ENCODE results near the gene ARAP2.

The ARAP2 gene

DNA sequence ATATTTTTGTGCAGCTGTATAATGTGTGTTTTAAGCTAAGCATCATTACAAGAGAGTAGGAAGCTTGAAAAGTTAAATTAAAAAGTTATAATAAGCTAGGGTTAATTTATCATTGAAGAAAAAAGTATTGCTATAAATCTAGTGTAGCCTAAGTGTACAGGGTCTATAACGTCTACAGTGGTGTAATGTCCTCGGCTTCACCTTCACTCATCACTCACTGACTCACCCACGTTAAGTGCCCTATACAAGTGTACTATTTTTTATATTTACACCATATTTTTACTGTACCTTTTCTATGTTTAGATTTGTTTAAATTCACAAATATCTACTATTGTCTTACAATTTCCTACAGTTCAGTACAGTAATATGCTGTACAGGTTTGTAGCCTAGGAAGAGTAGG, 23.5 kb downstream of the ARAP2 start:
- no peak for DNase-seq (ENCODE audit: low read depth)

GRCh38 chr4:36218121-36218520, 26.2 kb downstream of the ARAP2 start:
- no peak for DNase-seq (ENCODE audit: low read depth)

DNA sequence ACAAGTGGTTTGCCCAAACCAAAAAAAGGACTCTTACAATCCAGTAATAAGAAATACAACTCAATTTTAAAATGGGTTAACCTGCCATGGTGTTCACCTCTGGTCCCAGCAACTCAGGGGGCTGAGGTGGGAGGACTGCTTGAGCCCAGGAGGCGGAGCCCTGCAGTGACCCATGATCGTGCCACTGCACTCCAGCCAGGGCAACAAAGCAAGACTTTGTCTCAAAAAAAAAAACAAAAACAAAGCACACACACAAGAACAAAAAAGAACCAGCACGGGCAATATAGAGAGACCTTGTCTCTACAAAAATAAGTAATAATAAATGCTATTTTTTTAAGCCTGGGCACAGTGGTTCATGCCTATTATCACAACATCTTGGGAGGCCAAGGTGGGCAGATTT, 28.7 kb downstream of the ARAP2 start:
- no peak for DNase-seq (ENCODE audit: low read depth)

- DNase-seq (ENCODE audit: low read depth) = no peak
These were observed 29.4 kb downstream of the ARAP2 start for GRCh38 chr4:36214735-36215485.

DNA sequence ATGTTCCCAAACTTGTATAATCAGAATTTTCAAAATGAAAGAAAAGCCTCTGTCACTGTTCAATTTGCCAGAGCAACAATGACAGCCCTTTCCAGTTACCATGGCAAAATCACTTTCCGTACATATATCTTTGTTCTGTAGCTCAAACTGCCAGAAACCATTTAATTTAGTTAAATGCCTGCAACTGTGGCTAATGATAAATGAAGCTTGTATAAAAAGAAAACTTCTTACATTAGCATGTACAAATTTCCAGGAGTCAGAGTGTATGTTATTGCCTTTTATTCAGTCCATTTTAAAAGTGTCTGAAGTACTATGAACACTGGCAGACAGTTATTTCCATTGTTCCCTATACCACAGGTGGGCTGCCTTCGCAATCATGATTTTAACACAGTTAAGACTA, 30.3 kb downstream of the ARAP2 start:
- DNase-seq (ENCODE audit: low read depth) = no peak

GRCh38 chr4:36211084-36211483, 33.2 kb downstream of the ARAP2 start:
- DNase-seq (ENCODE audit: low read depth) = no peak

- no peak for DNase-seq (ENCODE audit: low read depth)
These were observed 34.2 kb downstream of the ARAP2 start for GRCh38 chr4:36209941-36210649.

DNA sequence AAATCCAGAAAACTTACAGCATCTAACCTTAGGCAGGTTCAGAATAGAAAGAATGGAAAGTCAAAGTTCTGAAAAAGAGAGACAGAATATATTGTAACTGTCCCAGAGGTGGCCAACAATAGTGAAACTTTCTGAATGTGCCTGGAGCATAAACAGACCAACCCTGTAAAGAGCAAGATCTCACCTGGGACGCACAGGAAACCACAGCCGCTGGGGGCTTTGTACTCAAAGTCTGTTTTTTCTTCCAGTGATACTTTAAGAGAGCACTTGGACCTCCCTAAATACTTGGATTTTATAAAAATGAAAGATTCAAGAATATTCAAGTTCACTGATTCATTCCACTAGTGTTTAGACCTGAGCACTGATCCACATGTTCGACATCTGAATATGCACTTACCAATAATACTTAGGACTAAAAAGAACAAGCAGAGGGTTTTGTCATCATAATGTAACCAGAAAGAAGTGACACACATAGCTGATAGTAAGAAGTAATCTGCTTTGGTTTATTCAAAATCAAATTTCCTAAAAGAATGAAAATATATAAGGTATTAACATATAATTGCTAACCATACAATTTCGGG, 35.3 kb downstream of the ARAP2 start:
- DNase-seq (ENCODE audit: low read depth) = no peak

- DNase-seq (ENCODE audit: low read depth) = no peak
These were observed 36.3 kb downstream of the ARAP2 start for GRCh38 chr4:36207831-36208520.

GRCh38 chr4:36207367-36207766, 36.9 kb downstream of the ARAP2 start:
- no peak for DNase-seq (ENCODE audit: low read depth)

- DNase-seq (ENCODE audit: low read depth) = no peak
These were observed 37.6 kb downstream of the ARAP2 start for GRCh38 chr4:36206603-36207311.

DNA sequence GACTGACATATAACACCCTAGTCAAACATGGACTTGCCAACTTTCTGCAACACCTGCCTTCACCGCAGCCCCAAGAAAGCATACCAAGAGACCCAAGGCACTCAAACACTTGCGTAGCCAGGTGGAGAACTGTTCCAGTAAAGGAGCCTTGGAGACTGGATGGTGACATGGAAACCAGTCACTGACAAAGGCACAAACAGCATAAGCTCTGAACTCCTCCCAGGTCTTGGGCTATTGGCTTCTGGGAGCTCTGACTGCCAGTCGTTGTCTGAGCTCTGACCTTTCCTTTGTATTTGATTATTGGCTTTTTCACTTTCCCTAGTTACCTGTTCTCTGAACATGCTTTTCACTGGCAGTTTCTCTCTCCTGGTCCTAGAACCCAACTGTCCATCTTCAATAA, 38.3 kb downstream of the ARAP2 start:
- no peak for DNase-seq (ENCODE audit: low read depth)

GRCh38 chr4:36198861-36199260, 45.5 kb downstream of the ARAP2 start:
- no peak for DNase-seq (ENCODE audit: low read depth)

DNA sequence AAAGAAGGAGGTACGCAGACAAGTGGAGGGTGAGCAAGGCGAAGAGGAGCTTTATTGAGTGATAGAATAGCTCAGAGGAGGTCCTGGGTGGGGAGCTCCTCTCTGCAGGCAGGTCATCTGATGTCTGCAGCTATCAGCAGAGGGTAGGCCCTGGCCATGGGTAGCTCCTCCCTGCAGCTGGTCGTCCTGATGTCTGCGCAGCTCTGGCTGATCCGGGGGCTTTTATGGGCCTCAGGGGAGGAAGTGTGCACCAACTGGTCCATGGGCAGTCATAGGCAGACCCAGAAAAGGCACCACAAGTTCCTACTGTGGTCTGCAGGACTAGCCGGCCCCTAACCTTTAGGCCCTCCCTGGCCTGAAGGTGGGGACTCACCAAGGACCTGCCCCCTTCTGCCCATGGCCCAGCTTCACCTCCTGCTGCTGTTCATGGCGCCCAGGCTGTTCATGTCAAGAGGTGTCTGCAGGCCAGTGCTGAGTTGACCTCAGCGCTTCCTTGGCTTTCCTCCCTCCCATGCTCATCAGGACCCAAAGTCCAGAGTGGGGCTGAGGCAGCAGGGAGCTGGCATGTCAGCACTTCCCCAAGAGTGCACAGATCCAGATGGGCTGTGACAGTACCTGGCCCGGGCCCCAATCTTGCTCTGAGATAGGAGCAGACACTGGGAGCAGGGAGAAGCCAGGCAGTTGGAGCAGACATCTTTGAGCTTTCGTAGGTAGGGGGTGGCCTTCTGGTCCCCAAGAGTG, 46.1 kb downstream of the ARAP2 start:
- no peak for DNase-seq (ENCODE audit: low read depth)

GRCh38 chr4:36197501-36197900, 46.8 kb downstream of the ARAP2 start:
- no peak for DNase-seq (ENCODE audit: low read depth)

DNA sequence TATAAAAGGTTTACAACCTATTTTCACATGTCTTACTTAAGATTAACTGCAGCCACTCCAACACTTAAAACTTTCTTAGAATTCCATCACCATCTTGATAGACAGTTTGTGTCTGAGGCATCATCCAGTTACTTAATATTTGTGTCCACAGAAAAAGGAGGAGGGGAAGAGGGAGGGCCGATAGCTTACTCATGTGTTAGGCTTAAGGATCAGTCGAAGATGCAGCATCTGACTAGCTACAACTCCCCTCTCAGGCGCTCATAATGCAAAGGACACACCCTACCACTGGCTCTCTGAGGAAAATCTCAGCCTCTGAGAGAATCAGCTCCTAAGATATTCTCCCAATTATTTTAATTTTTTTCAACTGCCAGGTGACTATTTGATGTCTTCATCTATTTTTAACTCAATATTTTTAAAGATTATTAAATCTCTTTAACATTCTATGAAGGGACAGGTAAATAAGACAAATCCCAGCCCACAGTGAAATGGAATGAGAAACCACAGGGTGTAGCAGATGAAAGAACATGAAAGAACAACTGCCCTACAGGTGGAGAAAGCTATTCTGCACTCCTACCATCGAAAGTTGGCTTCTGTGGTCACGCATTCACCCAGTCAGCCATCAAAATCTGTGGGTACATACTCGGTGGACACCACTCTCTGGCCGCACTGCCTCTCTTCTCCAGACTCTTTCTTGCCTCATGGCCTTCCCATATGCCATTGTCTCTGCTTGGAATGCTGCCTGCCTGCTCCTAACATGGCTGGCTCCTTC, 48.0 kb downstream of the ARAP2 start:
- DNase-seq (ENCODE audit: low read depth) = no peak

DNA sequence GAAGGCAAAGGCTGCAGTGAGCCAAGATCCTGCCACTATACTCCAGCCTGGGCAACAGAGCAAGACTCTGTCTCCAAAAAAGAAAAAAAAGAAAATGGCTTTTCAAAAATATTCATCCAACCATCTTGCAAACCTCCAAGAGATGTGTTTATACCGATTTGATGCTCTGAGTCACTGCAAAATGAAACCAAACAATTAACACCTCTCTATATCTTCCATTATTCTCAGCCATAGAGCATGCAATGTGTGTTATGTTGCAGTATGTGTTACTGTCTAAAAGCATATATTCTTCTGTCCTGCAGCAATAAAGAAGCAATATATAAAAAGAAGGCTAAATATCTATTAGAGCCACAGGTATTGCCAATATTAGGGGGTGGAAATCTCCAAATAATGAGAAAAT, 51.4 kb downstream of the ARAP2 start:
- no peak for DNase-seq (ENCODE audit: low read depth)

DNA sequence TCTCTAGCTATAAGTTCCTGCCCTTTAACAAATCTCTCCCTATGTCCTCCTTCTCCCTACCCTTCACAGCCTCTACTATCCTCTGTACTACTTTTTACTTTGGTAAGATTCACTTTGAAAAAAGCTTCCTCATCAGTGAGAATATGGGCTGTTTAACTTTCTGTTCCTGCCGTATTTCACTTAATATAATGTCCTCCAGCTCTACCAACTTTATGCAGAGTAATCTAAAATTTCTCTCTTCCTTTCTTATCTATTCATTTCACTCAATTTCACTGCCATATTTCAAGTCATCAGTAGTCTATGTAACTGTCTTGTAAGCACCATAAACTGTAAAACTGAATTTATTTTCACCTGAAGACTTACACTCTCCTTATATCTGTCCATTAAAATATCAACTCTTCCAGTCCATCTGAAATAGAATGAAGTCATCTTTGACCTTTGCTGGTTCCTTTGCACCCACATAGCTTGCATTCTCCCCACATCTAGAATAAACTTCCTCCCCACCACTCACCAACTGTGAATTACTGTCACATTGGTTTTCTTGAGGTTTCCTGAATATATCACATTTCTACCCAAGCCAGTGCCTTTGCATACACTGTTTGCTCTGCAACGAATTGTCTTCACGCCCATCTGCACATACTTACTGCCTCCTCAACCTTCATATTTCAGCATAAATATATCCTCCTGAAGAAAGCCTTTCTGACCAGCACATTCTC, 54.6 kb downstream of the ARAP2 start:
- DNase-seq (ENCODE audit: low read depth) = no peak

- no peak for DNase-seq (ENCODE audit: low read depth)
These were observed 56.5 kb downstream of the ARAP2 start for GRCh38 chr4:36187723-36188333.
